Mesodermal cell (in vitro differentiated cells): ENCODE data around the gene CCDC190.
"Not testable (repeated sequence)": the region's sequence is repeated elsewhere in the genome, so short reads cannot be mapped to it uniquely, and the experiment has no call there.

ENCODE experiments used
- H3K27ac ChIP-seq: 2 replicates; pipeline ENCODE4 v1.7.0; 2013; ENCODE audit warnings: mild to moderate bottlenecking, low read depth, low read length, moderate library complexity; ENCODE audit not compliant: severe bottlenecking
- H3K36me3 ChIP-seq: 2 replicates; pipeline ENCODE4 v1.7.1; 2013; ENCODE audit warnings: mild to moderate bottlenecking, low read length, moderate library complexity; ENCODE audit not compliant: control insufficient read depth, insufficient read depth
- H3K4me1 ChIP-seq: one replicate; pipeline ENCODE4 v1.7.1; 2013; ENCODE audit warnings: mild to moderate bottlenecking, low read length; ENCODE audit not compliant: insufficient read depth, control insufficient read depth, poor library complexity, severe bottlenecking
- H3K4me3 ChIP-seq: 2 replicates; pipeline ENCODE4 v1.7.0; 2013; ENCODE audit warnings: low read length, control low read depth, mild to moderate bottlenecking; ENCODE audit not compliant: insufficient read depth, poor library complexity, severe bottlenecking; ENCODE audit errors: extremely low read depth
- H3K9me3 ChIP-seq: 2 replicates; pipeline ENCODE4 v1.7.1; 2013; ENCODE audit warnings: mild to moderate bottlenecking, low read length, moderate library complexity; ENCODE audit not compliant: control insufficient read depth
- WGBS, 2 experiments: methylation state at CpG; one replicate each; pipeline ENCODE4 v1.1.5; 2013; ENCODE audit warnings: missing lambda C conversion rate in 2 of 2; ENCODE audit not compliant: insufficient coverage in 2 of 2; 5-methylcytosine and 5-hydroxymethylcytosine counted together

Gene CCDC190

GRCh38 chr1:162832470-162832869 is 28.5 kb downstream of the CCDC190 start:
- Histone ChIP-seq H3K36me3 (no peaks in the 10 kb centered on the region), H3K9me3 (no peaks in the 10 kb centered on the region), H3K4me3 (no peak overlapping the region), H3K27ac (no peak overlapping the region), H3K4me1 (no peaks in the 10 kb centered on the region)
- 50 to 88% methylated on average over 1 to 2 of the region's 3 CpGs for WGBS, 2 experiments

- Histone ChIP-seq H3K9me3 (no peaks in the 10 kb centered on the region), H3K4me3 (no peak overlapping the region), H3K4me1 (no peaks in the 10 kb centered on the region), H3K27ac (no peak overlapping the region), H3K36me3 (no peaks in the 10 kb centered on the region)
- WGBS, 2 experiments: 100% methylated on average over 1 of the region's 1 CpG
These were observed 31.7 kb downstream of the CCDC190 start for GRCh38 chr1:162829268-162829667.

- Histone ChIP-seq H3K4me3 (no peak overlapping the region), H3K27ac (no peak overlapping the region), H3K4me1 (peaks cover 15% of the 10 kb centered on the region), H3K36me3 (no peaks in the 10 kb centered on the region), H3K9me3 (no peaks in the 10 kb centered on the region)
- WGBS, 2 experiments: 67% methylated on average over 2 of the region's 2 CpGs; no CpG with 5 or more reads in 1 of the 2 experiments
These were observed 37.0 kb downstream of the CCDC190 start for GRCh38 chr1:162823771-162824525.

GRCh38 chr1:162823231-162823630 is 37.7 kb downstream of the CCDC190 start:
- Histone ChIP-seq H3K4me3 (no peak overlapping the region), H3K36me3 (no peaks in the 10 kb centered on the region), H3K4me1 (peaks cover 15% of the 10 kb centered on the region), H3K27ac (no peak overlapping the region), H3K9me3 (no peaks in the 10 kb centered on the region)
- no CpG with 5 or more reads among the region's 3 CpGs for WGBS, 2 experiments

GRCh38 chr1:162822391-162823200 is 38.4 kb downstream of the CCDC190 start:
- 5 to 7% methylated on average over 39 to 42 of the region's 44 CpGs for WGBS, 2 experiments
- H3K4me3 ChIP-seq: peak overlapping the region; percentile 24

GRCh38 chr1:162818666-162819065 is 42.3 kb downstream of the CCDC190 start:
- H3K4me3 ChIP-seq, H3K9me3 ChIP-seq: not testable (repeated sequence)

More at GRCh38 chr1:162822391-162823200, 38.4 kb downstream of the CCDC190 start:
- H3K36me3 ChIP-seq: no peaks in the 10 kb centered on the region
- no peak overlapping the region for H3K27ac ChIP-seq
- H3K9me3 ChIP-seq: no peaks in the 10 kb centered on the region
- peaks cover 15% of the 10 kb centered on the region for H3K4me1 ChIP-seq

GRCh38 chr1:162818136-162818535 is 42.8 kb downstream of the CCDC190 start:
- not testable (repeated sequence) for H3K9me3 ChIP-seq, H3K36me3 ChIP-seq, H3K27ac ChIP-seq, H3K4me1 ChIP-seq, H3K4me3 ChIP-seq
- no CpG with 5 or more reads among the region's 2 CpGs for WGBS, 2 experiments

More at GRCh38 chr1:162818666-162819065, 42.3 kb downstream of the CCDC190 start:
- H3K36me3 ChIP-seq, H3K27ac ChIP-seq, H3K4me1 ChIP-seq: not testable (repeated sequence)
- WGBS, 2 experiments: 100% methylated on average over 1 of the region's 1 CpG; no CpG with 5 or more reads in 1 of the 2 experiments

GRCh38 chr1:162812357-162812756 is 48.6 kb downstream of the CCDC190 start:
- H3K9me3 ChIP-seq, H3K27ac ChIP-seq, H3K4me3 ChIP-seq, H3K36me3 ChIP-seq, H3K4me1 ChIP-seq: not testable (repeated sequence)
- 100% methylated on average over 1 of the region's 2 CpGs; no CpG with 5 or more reads in 1 of the 2 experiments for WGBS, 2 experiments

- H3K27ac ChIP-seq, H3K9me3 ChIP-seq, H3K4me1 ChIP-seq, H3K4me3 ChIP-seq: not testable (repeated sequence)
- H3K36me3 ChIP-seq: peaks cover 23% of the 10 kb centered on the region
- no CpG with 5 or more reads among the region's 2 CpGs for WGBS, 2 experiments
These were observed 53.5 kb downstream of the CCDC190 start for GRCh38 chr1:162807503-162807902.
